GDM1 (cell line): ENCODE data around the gene GRIN2A.

ENCODE experiments used
- DNase-seq: peaks from one replicate; lab custom pipeline; 2025; lab: John Stamatoyannopoulos, UW

GRIN2A gene

GRCh38 chr16:10086620-10087019 lies 95.6 kb downstream of the GRIN2A start:
- no peak for DNase-seq

- no peak for DNase-seq
Observed at GRCh38 chr16:10085078-10085798, 97.0 kb downstream of the GRIN2A start.

- DNase-seq: no peak
Observed at GRCh38 chr16:10083301-10083700, 98.9 kb downstream of the GRIN2A start.

GRCh38 chr16:10081201-10081940 lies 100.9 kb downstream of the GRIN2A start:
- no peak for DNase-seq

- DNase-seq: no peak
Observed at GRCh38 chr16:10080051-10080772, 102.0 kb downstream of the GRIN2A start.

DNA sequence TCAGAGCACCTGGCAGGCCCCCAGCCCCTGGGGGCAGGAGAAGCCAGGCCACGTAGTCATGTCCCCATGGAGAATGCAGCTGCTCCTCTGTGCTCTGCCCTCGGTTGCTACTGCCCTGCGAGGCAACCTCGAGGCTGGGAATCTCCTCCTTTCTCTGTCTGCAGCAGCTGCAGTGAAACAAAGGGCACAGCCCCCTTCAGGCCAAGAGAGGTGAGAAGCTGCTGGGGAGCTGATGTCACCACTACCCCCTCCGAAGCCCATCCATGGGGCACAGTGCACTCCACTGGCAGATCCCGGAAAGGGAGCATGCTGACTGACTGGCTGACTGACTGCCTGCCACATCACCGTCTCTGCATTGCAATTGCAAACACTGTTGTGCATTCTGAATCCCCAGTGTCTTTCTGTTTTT lies 103.7 kb downstream of the GRIN2A start:
- no peak for DNase-seq

DNA sequence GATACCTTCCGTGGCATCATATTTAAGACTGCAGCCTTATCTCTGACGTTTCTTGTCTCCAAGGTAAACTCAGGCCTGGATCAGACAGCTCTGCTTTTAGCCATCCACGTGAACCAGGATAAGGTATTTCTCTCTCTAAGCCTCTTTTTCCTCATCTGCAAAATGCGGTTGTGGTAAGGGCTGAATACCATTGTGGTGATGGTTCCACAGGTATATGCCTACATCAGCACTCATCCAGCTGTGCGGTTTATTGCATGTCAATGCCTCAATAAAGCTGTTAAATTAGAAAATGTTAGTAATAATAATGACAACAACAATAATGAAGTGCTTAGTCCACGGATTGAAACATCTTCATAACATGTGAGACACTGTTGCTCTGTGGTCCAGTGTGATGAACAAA lies 104.4 kb downstream of the GRIN2A start:
- DNase-seq: no peak

DNA sequence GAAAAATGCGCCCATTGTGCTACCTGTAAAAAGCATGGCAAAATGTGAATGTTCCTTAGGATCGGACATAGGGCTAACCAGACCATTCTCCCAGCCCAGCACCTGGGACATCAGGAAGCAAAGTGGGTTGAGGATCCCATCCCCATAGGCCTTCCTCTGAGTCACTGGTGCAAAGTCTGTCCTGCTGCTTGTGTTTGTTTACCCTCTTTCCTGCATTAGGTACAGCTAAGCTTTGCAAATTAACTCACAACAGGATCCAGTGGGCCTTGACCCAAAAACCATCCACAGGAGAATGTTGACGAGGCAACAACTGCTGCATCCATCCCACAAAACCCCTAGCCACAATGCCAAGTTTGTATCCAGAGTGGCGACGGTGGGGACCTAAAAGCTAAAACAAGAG lies 106.2 kb downstream of the GRIN2A start:
- DNase-seq: no peak

GRCh38 chr16:10070591-10070990 lies 111.6 kb downstream of the GRIN2A start:
- no peak for DNase-seq

DNA sequence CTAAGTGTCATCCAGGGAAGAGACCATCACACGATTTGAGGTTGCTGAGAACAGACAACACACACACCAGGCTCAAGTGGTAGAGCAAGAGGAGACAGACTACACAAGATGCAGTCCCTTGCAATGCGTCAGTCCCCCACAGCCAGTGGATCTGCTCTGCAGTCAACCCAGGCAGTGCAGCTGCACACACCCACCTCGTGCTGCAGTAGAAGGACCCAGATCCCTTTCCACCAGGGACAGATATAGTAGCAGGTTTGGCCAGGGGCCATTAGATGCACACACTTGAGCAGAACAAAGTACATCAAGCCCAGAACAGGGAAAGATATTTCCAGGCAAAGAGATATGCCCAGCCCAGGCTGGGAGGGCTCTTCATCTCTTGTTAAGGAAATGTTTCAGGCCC lies 112.9 kb downstream of the GRIN2A start:
- no peak for DNase-seq

DNA sequence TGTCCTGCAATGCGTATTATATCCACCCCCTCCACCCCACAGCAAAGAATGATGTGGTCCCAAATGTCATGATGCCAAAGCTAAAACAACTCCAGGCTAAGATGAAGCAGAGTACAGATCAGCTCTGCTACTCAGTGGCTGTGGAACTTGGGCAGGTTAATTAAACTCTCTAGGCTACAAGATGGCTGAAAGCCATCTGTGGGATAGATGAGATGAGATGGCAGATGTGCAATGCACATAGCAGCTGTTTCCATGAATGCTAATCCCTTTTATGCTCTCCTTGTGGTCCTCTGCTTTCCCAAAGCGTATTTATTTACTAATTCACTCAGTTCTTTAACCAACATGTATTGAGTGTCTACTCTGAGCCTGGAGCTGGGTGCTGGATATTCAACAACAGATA lies 114.4 kb downstream of the GRIN2A start:
- no peak for DNase-seq

- no peak for DNase-seq
Observed at GRCh38 chr16:10067406-10067805, 114.8 kb downstream of the GRIN2A start.

DNA sequence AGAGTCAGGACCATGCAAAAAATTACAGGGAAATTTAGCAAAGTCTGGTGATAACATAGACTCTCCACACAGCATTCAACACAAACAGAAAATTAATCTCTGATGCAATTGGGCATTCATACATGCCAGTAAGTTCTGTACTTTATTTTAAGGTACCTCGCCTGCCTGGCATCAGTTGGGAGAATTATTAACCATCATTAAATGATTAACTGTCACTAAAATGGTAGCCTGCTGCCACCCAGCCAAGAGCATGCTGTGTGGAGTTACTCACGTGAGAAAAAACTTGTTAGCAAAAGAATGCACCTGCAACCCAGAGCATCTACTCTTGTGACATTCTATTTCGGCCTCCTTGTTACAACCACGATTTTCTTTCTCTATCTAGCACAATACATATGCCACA lies 117.2 kb downstream of the GRIN2A start:
- DNase-seq: no peak

- no peak for DNase-seq
Observed at GRCh38 chr16:10048850-10049249, 133.4 kb downstream of the GRIN2A start.

GRCh38 chr16:10045947-10046346 lies 136.3 kb downstream of the GRIN2A start:
- no peak for DNase-seq

DNA sequence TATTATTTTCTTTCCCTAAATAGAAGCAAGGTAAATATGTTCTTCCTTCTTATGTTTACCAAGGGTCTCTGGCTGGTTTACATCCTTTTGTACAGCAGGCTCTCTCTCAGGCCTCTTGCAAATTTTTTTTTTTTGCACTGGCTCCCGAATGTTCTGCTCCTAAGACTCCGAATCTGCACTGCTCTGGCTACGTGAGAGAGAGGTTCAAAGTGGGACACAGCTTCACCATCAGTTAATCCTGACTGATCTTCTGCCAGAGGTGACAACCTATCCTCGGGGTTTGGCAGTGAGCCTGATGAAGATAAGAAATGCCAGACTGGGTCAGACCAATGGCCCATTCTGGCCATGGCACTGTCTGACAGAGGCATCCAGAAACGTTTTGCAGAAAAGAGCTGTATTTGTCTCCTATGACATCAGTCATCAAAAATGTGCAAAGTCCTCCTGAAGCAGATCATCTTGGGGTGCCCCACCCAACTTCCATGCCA lies 136.9 kb downstream of the GRIN2A start:
- DNase-seq: no peak

GRCh38 chr16:10040136-10041080 lies 141.8 kb downstream of the GRIN2A start:
- DNase-seq: no peak

DNA sequence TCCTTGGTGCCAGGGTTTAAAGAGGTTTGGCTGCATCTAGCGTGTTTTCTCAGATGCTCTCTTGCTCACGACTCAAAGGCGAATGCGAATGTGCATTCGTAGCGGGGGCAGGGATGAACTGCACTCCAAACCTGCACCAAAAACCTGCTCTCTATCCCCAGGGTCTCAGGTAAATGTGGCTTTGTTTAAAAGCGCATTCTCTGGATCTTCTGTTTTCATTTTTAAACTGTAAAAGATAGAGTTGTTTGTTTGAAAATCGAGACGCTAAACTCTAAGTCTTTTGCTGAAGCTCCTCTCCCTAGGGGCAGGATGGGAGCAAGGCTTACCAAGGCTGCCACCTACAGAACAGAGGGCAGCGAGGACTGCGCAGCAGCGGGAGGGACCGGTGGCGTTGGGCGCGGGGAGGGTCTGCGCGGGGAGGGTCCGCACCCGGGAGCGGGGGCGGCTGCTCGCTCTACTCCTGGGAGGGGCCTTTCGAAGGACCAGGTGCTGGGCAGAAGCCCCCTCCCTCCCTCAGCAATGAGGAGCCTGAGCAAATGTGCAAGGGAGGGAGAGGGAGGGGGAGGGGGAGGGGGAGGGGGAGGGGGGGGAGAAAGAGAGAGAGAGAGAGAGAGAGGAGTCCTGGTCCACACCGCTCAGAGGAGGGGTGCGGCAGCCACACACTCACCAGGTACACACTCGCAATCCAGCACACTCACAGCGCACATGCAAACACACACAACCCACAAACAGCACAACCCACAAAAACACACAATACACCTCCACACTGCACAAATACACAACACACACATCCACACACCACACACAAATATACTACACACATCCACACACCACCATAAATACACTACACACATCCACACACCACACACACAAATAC lies 142.8 kb downstream of the GRIN2A start:
- no peak for DNase-seq

DNA sequence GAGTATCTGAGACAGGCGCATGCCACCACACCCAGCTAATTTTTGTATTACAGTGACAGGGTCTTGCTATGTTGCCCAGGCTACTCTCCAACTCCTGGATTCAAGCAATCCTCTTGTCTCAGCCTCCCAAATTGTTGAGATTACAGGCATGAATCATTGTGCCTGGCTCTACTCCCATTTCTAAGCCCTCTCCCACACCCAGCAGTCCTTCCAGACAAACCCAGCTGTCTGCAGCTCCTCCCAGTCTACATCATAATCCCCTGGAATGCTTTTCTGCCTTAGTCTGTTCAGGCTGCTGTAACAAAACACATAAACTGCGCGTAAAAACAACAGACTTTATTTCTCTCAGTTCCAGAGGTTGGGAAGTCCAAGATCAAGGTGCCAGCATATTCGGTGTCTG lies 144.5 kb downstream of the GRIN2A start:
- no peak for DNase-seq

- DNase-seq: no peak
Observed at GRCh38 chr16:10036956-10037355, 145.3 kb downstream of the GRIN2A start.

DNA sequence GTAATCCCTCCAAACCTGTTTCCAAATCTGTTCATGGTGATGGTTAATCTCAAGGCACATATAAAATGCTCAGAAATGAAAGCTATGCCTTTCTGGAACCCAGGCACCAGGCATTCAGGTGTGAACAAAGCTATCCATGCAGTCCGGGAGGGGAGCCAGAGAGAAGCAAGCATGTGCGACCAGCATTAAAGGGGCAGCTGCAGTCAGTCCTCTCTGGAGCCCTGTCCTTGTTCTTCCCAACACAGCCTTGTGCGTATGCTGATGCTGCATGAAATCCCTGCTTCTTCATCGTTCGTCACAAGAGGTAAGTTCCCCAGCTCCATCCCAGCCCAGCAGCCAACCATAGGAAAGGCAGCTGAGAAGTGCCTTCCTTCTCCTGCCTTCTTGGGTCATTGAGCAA lies 148.7 kb downstream of the GRIN2A start:
- no peak for DNase-seq
